T-helper 1 cell treated with Interleukin-12 subunit alpha and Interleukin-12 subunit beta and Interleukin-4 antibody, amounts not matched to agents 30 μg/mL and 1 μg/mL, for 36 hours (primary cell): ENCODE data around the gene GOLGA1.
"Not testable (repeated sequence)": the region's sequence is repeated elsewhere in the genome, so short reads cannot be mapped to it uniquely, and the experiment has no call there.

ENCODE experiments used
- H3K27ac Mint-ChIP-seq: one replicate; pipeline ENCODE4 v1.8.0; 2021; ENCODE audit warnings: mild to moderate bottlenecking, mixed read lengths
- H3K27me3 Mint-ChIP-seq: one replicate; pipeline ENCODE4 v1.8.0; 2021; ENCODE audit warnings: low read depth, mixed read lengths
- H3K36me3 Mint-ChIP-seq: one replicate; pipeline ENCODE4 v1.8.0; 2021; ENCODE audit warnings: low read depth, mixed read lengths
- H3K4me1 Mint-ChIP-seq: one replicate; pipeline ENCODE4 v1.8.0; 2021; ENCODE audit warnings: low read depth, mixed read lengths
- H3K4me3 Mint-ChIP-seq: one replicate; pipeline ENCODE4 v1.8.0; 2021; ENCODE audit warnings: mild to moderate bottlenecking, moderate library complexity, mixed read lengths
- H3K9me3 Mint-ChIP-seq: one replicate; pipeline ENCODE4 v1.8.0; 2021; ENCODE audit warnings: mixed read lengths

The GOLGA1 gene

GRCh38 chr9:124852121-124852828 lies 88.6 kb downstream of the GOLGA1 start:
- H3K4me3 Mint-ChIP-seq = peak overlapping the region; percentile 54

GRCh38 chr9:124849801-124850200 lies 91.1 kb downstream of the GOLGA1 start:
- Mint-ChIP-seq H3K9me3 (no peaks in the 10 kb centered on the region), H3K36me3 (no peaks in the 10 kb centered on the region), H3K4me1 (peaks cover 4% of the 10 kb centered on the region), H3K27ac (no peak overlapping the region), H3K4me3 (no peak overlapping the region), H3K27me3 (peaks cover 3% of the 10 kb centered on the region)

More at GRCh38 chr9:124852121-124852828, 88.6 kb downstream of the GOLGA1 start:
- peaks cover 3% of the 10 kb centered on the region for H3K27me3 Mint-ChIP-seq
- H3K27ac Mint-ChIP-seq = no peak overlapping the region
- no peaks in the 10 kb centered on the region for H3K9me3 Mint-ChIP-seq
- H3K36me3 Mint-ChIP-seq = no peaks in the 10 kb centered on the region
- peaks cover 4% of the 10 kb centered on the region for H3K4me1 Mint-ChIP-seq

DNA sequence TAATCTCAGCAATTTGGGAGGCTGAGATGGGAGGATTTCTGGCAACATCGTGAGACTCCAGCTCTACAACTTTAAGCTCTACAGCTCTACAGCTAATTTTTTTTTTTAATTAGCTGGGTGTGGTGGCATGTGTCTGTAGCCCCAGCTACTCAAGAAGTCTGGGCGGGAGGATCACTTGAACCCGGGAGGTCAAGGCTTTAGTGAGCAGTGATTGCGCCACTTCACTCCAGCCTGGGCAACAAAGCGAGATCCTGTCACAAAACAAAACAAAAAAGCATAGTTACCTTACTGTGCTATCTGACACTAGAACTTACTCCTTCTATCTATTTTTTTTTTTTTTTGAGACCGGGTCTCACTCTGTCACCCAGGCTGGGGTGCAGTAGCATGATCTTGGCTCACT lies 93.9 kb downstream of the GOLGA1 start:
- H3K36me3 Mint-ChIP-seq = no peaks in the 10 kb centered on the region
- no peak overlapping the region for H3K4me3 Mint-ChIP-seq
- H3K27ac Mint-ChIP-seq = no peak overlapping the region
- peaks cover 3% of the 10 kb centered on the region for H3K27me3 Mint-ChIP-seq
- no peaks in the 10 kb centered on the region for H3K9me3 Mint-ChIP-seq
- H3K4me1 Mint-ChIP-seq = peaks cover 1% of the 10 kb centered on the region

DNA sequence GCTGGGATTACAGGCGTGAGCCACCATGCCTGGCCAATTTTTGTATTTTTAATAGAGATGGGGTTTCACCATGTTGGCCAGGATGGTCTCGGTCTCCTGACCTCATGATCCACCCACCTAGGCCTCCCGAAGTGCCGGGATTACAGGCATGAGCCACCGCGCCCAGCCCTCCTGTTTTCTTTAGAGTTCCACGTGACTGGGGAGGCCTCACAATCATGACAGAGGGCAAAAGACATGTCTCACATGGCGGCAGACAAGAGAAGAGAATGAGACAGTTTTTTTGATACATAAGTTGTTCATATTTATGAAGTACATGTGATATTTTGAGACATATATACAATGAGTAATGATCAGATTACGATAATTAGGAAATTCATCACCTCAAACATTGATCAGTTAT lies 94.4 kb downstream of the GOLGA1 start:
- H3K4me1 Mint-ChIP-seq, H3K27me3 Mint-ChIP-seq: not testable (repeated sequence)

DNA sequence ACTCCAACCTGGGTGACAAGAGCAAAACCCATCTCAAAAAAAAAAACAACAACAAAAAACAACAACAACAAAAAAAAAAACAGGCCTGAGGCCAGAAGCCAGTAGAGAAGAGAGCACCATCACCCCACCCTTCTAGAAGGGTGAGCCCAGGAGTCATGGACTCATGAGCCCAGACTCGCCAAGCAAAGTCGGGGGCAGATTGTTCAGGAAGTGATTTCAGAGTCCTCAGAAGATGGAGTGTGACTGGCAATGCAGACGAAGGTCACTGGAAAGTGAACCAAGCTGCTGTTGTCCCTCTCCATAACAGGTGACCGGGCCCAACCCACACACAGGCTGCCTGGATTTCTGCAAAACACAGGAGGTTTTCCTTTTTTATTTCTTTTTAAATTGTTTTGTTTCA lies 96.6 kb downstream of the GOLGA1 start:
- no peaks in the 10 kb centered on the region for H3K4me1 Mint-ChIP-seq
- H3K36me3 Mint-ChIP-seq = no peaks in the 10 kb centered on the region
- H3K27ac Mint-ChIP-seq = no peak overlapping the region
- no peak overlapping the region for H3K4me3 Mint-ChIP-seq
- no peaks in the 10 kb centered on the region for H3K9me3 Mint-ChIP-seq
- no peaks in the 10 kb centered on the region for H3K27me3 Mint-ChIP-seq

More for the DNA sequence above, 94.4 kb downstream of the GOLGA1 start:
- not testable (repeated sequence) for H3K36me3 Mint-ChIP-seq, H3K9me3 Mint-ChIP-seq, H3K27ac Mint-ChIP-seq, H3K4me3 Mint-ChIP-seq

GRCh38 chr9:124843456-124844034 lies 97.3 kb downstream of the GOLGA1 start:
- Mint-ChIP-seq H3K27me3 (no peaks in the 10 kb centered on the region), H3K4me3 (no peak overlapping the region), H3K9me3 (no peaks in the 10 kb centered on the region), H3K36me3 (no peaks in the 10 kb centered on the region), H3K27ac (no peak overlapping the region), H3K4me1 (no peaks in the 10 kb centered on the region)

GRCh38 chr9:124841075-124841821 lies 99.6 kb downstream of the GOLGA1 start:
- peaks cover 9% of the 10 kb centered on the region for H3K27me3 Mint-ChIP-seq
- no peaks in the 10 kb centered on the region for H3K9me3 Mint-ChIP-seq
- no peak overlapping the region for H3K27ac Mint-ChIP-seq
- H3K36me3 Mint-ChIP-seq = no peaks in the 10 kb centered on the region
- no peaks in the 10 kb centered on the region for H3K4me1 Mint-ChIP-seq
- H3K4me3 Mint-ChIP-seq = no peak overlapping the region

DNA sequence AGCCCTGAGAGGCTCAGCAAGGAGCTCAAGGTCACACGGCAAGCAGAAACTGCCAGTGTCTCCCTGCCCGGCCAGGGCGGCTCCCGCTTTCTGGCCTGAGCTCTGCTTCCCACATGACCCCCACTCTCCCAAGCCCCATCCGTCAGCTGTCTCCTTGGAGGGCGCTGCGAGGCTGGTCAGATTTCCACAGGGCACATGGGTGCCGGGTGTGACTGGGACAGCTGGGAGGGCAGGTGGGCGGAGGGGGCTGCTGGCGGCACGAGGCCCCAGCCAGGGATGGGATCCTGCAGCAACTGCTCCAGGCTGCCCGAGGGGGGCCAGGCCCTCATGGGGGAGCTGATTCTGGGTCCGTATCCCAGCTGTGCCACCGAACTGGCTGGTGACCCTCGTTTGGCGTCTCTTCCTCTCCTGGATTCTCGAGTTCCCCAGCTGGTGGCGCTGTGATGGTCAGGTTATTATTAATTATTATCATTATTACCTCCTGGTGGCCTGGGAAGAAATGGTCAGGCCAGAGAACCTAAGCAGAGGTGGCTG lies 100.5 kb downstream of the GOLGA1 start:
- Mint-ChIP-seq H3K4me1 (no peaks in the 10 kb centered on the region), H3K27ac (no peak overlapping the region), H3K27me3 (peaks cover 12% of the 10 kb centered on the region), H3K36me3 (no peaks in the 10 kb centered on the region), H3K9me3 (no peaks in the 10 kb centered on the region), H3K4me3 (no peak overlapping the region)

GRCh38 chr9:124839612-124840299 lies 101.1 kb downstream of the GOLGA1 start:
- Mint-ChIP-seq H3K9me3 (no peaks in the 10 kb centered on the region), H3K4me1 (no peaks in the 10 kb centered on the region), H3K27ac (no peak overlapping the region), H3K27me3 (peaks cover 12% of the 10 kb centered on the region), H3K36me3 (no peaks in the 10 kb centered on the region), H3K4me3 (no peak overlapping the region)

DNA sequence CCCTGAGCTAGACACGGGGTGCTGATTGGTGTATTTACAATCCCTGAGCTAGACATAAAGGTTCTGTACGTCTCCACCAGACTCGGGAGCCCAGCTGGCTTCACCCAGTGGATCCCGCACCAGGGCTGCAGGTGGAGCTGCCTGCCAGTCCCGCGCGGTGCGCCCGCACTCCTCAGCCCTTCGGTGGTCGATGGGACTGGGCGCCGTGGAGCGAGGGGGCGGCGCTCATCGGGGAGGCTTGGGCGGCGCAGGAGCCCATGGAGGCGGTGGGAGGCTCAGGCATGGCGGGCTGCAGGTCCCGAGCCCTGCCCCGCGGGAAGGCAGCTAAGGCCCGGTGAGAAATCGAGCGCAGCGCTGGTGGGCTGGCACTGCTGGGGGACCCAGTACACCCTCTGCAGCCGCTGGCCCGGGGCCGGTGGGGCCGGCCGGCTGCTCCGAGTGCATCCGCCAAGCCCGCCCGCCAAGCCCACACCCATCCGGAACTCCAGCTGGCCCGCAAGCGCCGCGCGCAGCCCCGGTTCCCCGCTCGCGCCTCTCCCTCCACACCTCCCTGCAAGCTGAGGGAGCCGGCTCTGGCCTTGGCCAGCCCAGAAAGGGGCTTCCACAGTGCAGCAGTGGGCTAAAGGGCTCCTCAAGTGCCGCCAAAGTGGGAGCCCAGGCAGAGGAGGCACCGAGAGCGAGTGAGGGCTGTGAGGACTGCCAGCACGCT lies 102.2 kb downstream of the GOLGA1 start:
- H3K36me3 Mint-ChIP-seq, H3K9me3 Mint-ChIP-seq: not testable (repeated sequence)

DNA sequence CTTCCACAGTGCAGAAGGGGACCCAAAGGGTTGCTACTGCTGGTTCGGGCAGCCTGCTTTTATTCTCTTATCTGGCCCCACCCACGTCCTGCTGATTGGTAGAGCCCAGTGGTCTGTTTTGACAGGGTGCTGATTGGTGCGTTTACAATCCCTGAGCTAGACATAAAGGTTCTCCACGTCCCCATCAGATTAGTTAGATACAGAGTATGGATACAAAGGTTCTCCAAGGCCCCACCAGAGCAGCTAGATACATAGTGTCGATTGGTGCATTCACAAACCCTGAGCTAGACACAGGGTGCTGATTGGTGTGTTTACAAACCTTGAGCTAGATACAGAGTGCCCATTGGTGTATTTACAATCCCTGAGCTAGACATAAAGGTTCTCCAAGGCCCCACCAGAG lies 102.8 kb downstream of the GOLGA1 start:
- H3K9me3 Mint-ChIP-seq, H3K4me1 Mint-ChIP-seq, H3K36me3 Mint-ChIP-seq, H3K4me3 Mint-ChIP-seq, H3K27ac Mint-ChIP-seq: not testable (repeated sequence)
- peaks cover 12% of the 10 kb centered on the region for H3K27me3 Mint-ChIP-seq

More for the DNA sequence above, 102.2 kb downstream of the GOLGA1 start:
- H3K27me3 Mint-ChIP-seq = peaks cover 12% of the 10 kb centered on the region
- H3K27ac Mint-ChIP-seq, H3K4me1 Mint-ChIP-seq, H3K4me3 Mint-ChIP-seq: not testable (repeated sequence)

DNA sequence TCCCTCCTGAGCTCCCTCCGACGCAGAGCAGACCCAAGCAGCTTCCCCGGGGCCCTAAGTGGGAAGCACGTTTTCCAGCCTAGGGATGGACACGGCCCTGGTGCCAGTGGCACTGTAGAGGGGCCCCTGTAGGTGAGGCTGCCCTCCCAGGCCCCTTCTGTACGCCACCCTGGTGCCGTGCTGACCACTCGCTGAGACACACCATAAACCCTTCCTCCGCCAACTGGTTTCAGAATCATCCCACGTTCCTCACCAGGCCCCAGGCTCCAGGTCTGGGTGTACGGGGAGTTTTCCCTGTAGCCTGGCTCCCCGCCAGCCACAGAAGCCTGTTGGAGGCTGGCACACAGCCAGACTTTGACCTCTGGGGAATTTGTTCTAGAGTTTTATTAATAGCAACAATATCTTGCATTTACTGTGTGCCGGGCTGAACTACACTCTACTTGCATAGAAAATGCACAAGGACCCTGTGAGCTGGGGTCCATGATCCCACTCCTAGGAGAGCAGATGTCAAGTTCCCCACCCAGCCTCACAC lies 105.8 kb downstream of the GOLGA1 start:
- H3K4me1 Mint-ChIP-seq = no peaks in the 10 kb centered on the region
- H3K27me3 Mint-ChIP-seq = peaks cover 12% of the 10 kb centered on the region
- H3K9me3 Mint-ChIP-seq = no peaks in the 10 kb centered on the region
- no peaks in the 10 kb centered on the region for H3K36me3 Mint-ChIP-seq
- H3K4me3 Mint-ChIP-seq = no peak overlapping the region
- H3K27ac Mint-ChIP-seq = no peak overlapping the region

- Mint-ChIP-seq H3K27me3 (peaks cover 12% of the 10 kb centered on the region), H3K9me3 (no peaks in the 10 kb centered on the region), H3K4me1 (no peaks in the 10 kb centered on the region), H3K36me3 (no peaks in the 10 kb centered on the region), H3K4me3 (no peak overlapping the region), H3K27ac (no peak overlapping the region)
These were observed 106.3 kb downstream of the GOLGA1 start for GRCh38 chr9:124834591-124834990.
